ENCODE results near the gene TMEM238.

The TMEM238 gene

DNA sequence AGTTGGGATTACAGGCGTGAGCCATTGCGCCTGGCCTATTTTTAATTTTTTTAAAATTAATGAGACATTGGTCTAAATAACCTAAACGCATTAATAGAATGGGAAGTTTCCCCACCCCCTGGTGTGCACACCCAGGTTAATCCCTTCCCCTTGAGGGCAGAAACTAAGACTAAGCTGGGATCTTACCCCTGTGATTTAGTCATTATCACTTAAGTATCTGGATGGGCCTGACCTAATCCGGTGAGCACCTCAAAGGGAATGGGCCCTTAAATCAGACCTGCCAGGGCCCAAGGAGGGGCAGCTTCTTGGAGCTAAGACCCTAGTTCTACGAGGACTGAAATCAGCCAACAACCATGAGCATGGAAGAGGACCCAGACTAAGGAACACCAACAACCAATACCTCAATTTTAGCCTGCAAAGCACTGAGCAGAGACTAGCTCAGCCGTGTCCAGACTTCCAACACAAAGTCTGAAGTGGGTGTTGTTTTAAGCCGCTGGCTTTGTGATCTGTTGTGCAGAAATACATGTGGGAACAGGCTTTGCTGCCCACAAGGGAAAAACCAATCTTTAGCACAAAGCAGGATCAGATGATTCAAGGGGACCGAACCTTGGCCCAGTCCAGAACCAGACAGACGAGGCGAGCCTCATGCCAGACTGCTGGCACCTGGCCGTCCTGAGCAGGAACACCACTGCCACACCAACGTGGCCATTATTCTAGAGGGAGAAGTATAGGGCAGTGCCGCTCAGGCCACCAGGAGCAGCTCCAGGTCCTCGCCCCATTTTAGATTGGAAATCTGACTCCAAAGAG, 16.4 kb upstream of the TMEM238 start:
- no peak for DNase-seq

DNA sequence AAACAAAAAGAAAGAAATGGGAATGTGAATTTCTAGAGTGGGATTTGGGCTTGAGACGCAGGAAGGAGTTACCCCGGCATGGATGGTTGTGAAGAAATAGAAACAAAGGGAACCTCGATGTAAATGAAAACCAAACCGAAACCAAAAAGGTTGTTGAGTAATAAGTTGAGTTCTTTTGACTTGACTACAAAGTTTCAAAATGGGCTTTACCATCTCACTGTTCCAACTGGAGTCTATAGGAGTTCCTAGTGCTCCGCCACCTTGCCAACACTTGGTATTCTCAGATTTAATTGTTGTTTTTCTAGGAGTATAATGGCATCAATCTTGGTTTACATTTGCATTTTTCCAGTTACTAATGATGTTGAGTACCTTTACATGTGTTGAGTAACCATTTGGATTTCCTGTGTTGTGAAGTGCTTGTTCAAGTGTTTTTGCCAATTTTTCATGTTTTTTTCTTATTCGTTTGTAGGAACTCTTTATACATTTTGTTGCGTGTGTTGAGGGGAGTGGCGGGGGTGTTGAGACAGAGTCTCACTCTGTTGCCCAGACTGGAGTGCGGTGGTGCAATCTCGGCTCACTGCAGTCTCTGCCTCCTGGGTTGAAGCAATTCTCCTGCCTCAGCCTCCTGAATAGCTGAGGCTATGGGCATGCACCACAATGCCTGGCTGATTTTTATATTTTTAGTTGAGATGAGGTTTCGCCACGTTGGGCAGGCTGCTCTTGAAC, 14.3 kb upstream of the TMEM238 start:
- DNase-seq: no peak

GRCh38 chr19:55392820-55393761, 9.0 kb upstream of the TMEM238 start:
- DNase-seq: no peak

DNA sequence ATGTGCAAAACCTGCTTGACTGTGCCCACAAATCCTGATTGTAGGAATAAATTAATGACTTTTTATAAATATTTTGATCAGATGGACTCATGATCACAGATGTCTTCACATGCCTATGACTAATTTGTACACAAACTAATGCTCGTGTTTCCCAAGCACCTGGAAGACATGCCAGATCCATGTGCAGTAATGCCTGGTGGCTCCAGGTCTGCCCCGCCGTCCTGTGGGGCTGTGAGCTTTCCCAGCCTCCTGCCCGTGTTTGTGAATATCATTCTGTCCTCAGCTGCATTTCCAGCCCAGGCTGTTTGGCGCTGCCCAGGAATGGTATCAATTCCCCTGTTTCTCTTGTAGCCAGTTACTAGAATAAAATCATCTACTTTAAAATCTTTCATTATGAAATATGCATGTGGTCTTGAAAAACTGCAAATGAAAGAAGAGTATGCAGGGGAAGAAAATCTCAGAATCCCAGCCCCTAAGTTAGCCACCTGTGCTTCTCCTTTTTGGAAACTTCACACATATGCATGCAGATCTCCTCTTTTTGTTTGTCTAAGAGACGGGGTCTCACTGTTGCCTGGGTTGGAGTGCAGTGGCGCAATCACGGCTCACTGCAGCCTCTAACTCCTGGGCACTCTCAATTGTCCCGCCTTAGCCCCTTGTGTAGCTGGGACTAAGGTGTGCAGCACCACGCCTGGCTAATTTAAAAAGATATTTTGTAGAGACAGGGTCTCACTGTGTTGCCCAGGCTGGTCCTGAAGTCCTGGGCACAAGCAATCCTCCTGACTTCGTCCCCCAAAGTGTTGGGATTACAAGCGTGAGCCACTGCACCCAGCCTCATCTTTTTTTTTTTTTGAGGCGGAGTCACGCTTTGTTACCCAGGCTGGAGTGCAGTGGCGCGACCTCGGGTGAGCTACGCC, 7.9 kb upstream of the TMEM238 start:
- no peak for DNase-seq

GRCh38 chr19:55391191-55391670, 7.1 kb upstream of the TMEM238 start:
- no peak for DNase-seq

GRCh38 chr19:55390461-55390880, 6.4 kb upstream of the TMEM238 start:
- DNase-seq: no peak

GRCh38 chr19:55389386-55390317, 5.6 kb upstream of the TMEM238 start:
- DNase-seq: no peak

- no peak for DNase-seq
These were observed 3.8 kb upstream of the TMEM238 start for GRCh38 chr19:55387736-55388497.

DNA sequence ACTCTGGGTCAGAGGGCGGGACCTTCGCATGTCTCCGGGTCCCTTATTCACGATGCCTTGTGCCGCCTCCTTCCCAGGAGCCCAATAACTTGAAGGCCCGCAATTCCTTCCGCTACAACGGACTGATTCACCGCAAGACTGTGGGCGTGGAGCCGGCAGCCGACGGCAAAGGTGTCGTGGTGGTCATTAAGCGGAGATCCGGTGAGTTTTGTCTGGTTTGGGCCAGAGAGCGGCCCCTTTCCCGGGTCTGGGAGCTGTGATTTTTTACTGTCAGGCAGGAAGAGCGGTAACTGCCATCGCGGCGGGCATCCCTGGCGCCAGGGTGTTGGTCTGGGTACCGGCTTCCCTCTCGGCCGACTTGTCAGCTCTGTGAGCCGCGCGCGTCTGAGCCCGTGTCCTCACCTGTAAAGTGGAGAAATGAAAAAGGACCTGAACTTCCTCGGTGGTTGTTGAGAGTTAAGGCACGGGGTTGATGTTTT, 2.4 kb upstream of the TMEM238 start:
- no peak for DNase-seq

- DNase-seq: peak; percentile 98
These were observed 1.8 kb upstream of the TMEM238 start, which contains the start of gene RPL28 for GRCh38 chr19:55385724-55386492. TSS of gene RPL28 (plus strand) at chr19:55385932. CDS start at chr19:55386358, 426 bp downstream.

DNA sequence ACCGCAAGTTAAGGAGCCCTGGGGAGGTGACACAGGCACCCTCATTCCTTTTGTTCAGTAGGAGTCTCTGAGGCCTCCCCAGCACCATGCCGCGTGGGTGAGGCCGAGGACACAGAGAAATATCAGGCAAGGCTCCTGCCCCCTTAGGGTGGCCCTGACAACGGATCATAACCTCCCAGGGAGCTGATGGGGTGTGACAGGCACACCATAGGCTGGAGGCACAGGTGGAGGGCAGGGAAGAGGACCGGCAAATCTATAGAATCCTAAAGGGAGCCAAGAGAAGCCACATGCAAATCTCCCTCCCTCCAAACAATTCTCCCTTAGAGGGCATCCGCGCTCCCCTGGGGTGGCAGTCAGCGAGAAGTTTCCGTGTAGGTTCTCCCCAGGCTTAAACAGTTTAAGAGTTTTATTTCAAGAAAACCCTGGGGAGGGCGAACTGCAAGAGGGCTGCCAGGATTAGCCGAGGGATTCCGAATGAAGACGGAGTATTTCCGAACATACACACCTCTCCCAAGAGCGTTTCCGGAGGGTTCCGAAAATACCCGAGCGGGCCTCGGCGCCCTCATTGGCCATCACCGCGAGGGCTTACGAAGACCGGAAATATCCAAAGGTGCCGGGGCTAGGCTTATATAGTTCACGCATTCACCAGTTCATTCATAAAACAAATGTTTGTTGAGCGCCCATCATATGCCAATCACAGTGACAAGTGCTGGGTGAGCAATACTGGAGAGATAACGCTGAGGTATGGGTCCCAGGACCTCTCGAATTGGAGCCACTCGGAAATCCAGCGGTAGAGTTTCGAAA, 1.0 kb upstream of the TMEM238 start:
- peak; percentile 97 for DNase-seq

DNA sequence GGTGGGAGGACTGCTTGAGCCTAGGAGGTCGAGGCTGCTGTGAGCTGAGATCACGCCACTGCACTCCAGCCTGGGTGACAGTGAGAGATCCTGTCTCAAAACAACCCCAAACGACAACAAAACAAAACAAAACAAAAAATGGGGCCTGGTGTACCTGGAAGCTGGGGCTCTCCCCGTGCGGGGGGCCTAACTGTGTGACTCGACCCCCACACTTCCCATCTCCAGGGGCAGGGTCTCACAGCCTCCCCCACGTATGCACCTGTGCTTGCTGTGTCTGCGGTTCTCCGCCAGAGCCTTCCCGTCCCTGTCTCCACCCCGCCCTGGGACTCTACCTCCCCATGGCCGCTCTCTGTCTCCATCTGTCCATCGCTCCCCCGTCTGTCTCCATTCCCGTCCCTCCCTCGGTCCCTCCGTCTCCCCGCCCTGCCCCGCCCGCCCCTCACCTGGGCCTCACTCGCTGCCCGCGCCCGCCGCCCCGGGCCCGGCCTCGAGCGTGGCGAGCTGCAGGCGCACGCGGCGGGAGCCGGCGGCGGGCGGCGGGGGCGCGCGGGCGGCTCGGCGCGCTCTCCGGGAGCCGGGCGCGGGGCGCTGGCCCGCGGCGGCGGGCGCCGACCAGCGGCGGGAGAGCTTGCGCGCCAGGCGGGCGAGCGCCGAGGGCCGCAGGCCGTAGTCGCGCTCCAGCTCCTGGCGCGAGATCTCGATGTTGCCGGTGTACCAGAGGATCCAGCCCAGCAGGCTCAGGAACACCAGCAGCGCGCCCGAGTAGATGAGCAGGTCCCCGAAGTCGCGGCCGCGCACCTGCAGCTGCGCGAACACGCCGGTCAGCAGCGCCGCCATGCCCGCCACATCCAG, 587 bp downstream of the TMEM238 start:
- DNase-seq: peak; percentile 72

DNA sequence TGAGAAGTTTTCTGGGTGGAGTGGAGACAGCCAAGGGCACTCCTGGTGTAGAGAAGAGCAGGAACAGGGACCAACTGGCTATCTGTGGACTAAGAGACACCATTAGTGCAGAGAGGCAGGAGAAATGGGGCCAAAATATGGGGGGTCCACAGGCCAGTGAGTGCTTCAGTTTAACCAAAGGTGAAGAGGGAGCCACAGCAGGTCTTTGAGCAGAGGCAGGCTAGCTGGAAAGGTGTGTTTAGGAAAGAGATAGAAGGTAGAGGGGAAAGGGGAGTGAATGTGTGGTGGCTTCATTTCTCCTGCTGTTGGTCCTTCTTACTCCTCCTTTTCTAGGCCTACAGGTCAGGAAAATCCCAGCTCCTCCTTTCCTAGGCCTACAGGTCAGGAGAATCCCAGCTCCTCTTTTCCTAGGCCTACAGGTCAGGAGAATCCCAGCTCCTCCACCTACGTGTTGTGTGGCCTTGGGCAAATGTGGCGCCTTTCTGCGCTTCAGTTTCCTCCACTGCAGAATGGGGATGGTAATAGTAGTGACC, 1.5 kb downstream of the TMEM238 start:
- DNase-seq: no peak

DNA sequence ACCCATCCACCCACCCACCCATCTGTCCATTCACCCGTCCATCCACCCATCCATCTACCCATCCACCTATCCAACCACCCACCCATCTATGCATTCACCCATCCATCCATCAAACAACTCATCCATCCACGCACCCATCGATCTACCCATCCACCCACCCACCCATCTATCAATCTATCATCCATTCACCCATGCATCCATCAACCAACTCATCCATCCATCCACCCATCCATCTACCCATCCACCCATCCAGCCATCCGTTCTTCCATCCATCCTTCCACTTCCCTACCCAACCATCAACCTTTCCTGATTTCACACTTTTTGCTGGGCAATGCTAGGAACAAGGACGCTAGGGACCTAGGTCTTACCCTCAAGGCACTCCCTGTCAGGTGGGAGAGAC, 2.1 kb downstream of the TMEM238 start:
- DNase-seq: no peak

DNA sequence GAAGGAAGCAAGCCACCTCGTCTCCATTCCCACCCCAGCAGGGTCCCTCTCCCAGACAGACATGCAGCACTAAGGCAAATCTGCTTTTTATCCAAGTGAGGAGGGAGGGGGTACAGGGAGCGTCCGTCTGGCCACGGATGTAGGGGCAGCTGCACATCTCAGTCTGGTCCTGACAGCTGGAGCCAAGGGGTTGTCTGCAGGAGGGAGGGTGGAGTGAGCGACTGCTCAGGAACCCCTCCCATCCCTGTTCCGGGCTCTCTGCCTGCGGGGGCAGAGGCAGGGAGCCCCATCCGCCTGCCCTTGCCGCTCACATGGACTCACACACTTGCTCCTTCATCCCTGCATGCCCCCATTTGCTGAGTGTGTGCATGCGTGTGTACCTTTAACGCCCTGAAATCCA, 4.9 kb downstream of the TMEM238 start:
- no peak for DNase-seq

DNA sequence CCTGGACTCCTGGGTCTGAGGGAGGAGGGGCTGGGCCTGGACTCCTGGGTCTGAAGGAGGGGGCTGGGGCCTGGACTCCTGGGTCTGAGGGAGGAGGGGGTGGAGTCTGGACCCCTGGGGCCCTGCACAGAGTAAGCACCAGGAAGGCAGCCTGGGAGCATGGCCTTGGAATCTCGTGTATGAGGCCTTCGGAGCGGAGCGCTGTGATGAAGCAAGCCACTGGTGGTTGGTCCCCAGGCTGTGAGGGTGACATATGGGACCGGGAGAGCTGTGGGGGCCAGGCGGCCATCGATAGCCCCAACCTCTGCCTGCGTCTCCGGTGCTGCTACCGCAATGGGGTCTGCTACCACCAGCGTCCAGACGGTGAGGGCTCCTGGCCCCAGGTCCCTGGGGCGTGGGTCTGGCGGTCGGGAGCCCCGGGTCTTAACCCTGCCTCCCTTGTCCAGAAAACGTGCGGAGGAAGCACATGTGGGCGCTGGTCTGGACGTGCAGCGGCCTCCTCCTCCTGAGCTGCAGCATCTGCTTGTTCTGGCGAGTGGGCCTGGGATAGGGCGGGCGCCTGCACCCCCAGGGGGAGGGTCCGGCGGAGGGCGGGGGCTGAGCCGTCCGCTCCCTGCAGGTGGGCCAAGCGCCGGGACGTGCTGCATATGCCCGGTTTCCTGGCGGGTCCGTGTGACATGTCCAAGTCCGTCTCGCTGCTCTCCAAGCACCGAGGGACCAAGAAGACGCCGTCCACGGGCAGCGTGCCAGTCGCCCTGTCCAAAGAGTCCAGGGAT, 6.5 kb downstream of the TMEM238 start:
- DNase-seq: no peak
